ENCODE results near the gene B4GALT2. TPM values are rescaled to one million over a fixed set of nuclear protein-coding genes. Genes with fewer than 3 reads are reported as not detected.

B4GALT2 gene
- total and polyA plus RNA-seq, 9 of the 15 experiments (the other 6 are each of a cell fraction or from before 2014, with no cell fraction given) = 1.3 to 86.8 (median 43.8) TPM

GRCh38 chr1:44031252-44032169, 52.5 kb downstream of the B4GALT2 start, which contains the start of gene SLC6A9 (continued):
- peak; percentile 13; the same call in 1 of the 2 replicates for TF ChIP-seq ARID4B (CRISPR knock-in tag; IDR thresholded peaks at IDR 0.05)
- no peak for TF ChIP-seq GATA2 (CRISPR knock-in tag; IDR thresholded peaks at IDR 0.05)
- TF ChIP-seq POU5F1 (IDR thresholded peaks at IDR 0.05; ENCODE audit: borderline replicate concordance, low read depth, low read length, partially characterized antibody) = no peak
- 0 out of 2 replicates have a peak, but pooled peaks have one; percentile 32 for TF ChIP-seq TARDBP (IDR thresholded peaks at IDR 0.05)
- no peak for TF ChIP-seq GTF2A2 (tag; IDR thresholded peaks at IDR 0.05)
- TF ChIP-seq, protein P1, sequence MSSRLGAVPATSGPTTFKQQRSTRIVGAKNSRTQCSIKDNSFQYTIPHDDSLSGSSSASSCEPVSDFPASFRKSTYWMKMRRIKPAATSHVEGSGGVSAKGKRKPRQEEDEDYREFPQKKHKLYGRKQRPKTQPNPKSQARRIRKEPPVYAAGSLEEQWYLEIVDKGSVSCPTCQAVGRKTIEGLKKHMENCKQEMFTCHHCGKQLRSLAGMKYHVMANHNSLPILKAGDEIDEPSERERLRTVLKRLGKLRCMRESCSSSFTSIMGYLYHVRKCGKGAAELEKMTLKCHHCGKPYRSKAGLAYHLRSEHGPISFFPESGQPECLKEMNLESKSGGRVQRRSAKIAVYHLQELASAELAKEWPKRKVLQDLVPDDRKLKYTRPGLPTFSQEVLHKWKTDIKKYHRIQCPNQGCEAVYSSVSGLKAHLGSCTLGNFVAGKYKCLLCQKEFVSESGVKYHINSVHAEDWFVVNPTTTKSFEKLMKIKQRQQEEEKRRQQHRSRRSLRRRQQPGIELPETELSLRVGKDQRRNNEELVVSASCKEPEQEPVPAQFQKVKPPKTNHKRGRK (tag; IDR thresholded peaks at IDR 0.05) = no peak
- TF ChIP-seq, protein P2, sequence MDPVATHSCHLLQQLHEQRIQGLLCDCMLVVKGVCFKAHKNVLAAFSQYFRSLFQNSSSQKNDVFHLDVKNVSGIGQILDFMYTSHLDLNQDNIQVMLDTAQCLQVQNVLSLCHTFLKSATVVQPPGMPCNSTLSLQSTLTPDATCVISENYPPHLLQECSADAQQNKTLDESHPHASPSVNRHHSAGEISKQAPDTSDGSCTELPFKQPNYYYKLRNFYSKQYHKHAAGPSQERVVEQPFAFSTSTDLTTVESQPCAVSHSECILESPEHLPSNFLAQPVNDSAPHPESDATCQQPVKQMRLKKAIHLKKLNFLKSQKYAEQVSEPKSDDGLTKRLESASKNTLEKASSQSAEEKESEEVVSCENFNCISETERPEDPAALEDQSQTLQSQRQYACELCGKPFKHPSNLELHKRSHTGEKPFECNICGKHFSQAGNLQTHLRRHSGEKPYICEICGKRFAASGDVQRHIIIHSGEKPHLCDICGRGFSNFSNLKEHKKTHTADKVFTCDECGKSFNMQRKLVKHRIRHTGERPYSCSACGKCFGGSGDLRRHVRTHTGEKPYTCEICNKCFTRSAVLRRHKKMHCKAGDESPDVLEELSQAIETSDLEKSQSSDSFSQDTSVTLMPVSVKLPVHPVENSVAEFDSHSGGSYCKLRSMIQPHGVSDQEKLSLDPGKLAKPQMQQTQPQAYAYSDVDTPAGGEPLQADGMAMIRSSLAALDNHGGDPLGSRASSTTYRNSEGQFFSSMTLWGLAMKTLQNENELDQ (CRISPR knock-in tag; IDR thresholded peaks at IDR 0.05; ENCODE audit: borderline replicate concordance) = peak; percentile 77; the same call in 1 of the 2 replicates
- no peak for TF ChIP-seq RBM39 (optimal IDR thresholded peaks at IDR 0.05; ENCODE audit: low read depth, low read length)
- no peak for TF ChIP-seq LARP7 (IDR thresholded peaks at IDR 0.05)
- TF ChIP-seq NCOA4 (IDR thresholded peaks at IDR 0.05; ENCODE audit: partially characterized antibody) = no peak
- no peak for TF ChIP-seq SNIP1 (IDR thresholded peaks at IDR 0.05; ENCODE audit: low read depth)
- no peak for TF ChIP-seq ZNF583 (CRISPR knock-in tag; IDR thresholded peaks at IDR 0.05)
- no peak for TF ChIP-seq SAFB2 (IDR thresholded peaks at IDR 0.05; ENCODE audit: borderline replicate concordance, low read depth, low read length, severe bottlenecking)
- no peak for TF ChIP-seq SNRNP70 (optimal IDR thresholded peaks at IDR 0.05; ENCODE audit: low read depth, low read length)
- TF ChIP-seq ZNF41 (CRISPR knock-in tag; conservative IDR thresholded peaks at IDR 0.05) = no peak
- no peak; the same call in none of the 2 replicates for TF ChIP-seq TOE1 (IDR thresholded peaks at IDR 0.05; ENCODE audit: borderline replicate concordance)
- no peak for TF ChIP-seq TOE1 (CRISPR knock-in tag; IDR thresholded peaks at IDR 0.05; ENCODE audit: borderline replicate concordance, low read depth)
- TF ChIP-seq, protein P3, sequence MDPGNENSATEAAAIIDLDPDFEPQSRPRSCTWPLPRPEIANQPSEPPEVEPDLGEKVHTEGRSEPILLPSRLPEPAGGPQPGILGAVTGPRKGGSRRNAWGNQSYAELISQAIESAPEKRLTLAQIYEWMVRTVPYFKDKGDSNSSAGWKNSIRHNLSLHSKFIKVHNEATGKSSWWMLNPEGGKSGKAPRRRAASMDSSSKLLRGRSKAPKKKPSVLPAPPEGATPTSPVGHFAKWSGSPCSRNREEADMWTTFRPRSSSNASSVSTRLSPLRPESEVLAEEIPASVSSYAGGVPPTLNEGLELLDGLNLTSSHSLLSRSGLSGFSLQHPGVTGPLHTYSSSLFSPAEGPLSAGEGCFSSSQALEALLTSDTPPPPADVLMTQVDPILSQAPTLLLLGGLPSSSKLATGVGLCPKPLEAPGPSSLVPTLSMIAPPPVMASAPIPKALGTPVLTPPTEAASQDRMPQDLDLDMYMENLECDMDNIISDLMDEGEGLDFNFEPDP (CRISPR knock-in tag; IDR thresholded peaks at IDR 0.05) = no peak

Measured in K562 (cell line).